Activated B cell treated with CpG ODN at 0.5 μM for 24 hours (primary cell): ENCODE data around the gene C1orf174. TPM values are rescaled to one million over a fixed set of nuclear protein-coding genes. Genes with fewer than 3 reads are reported as not detected.

ENCODE experiments used
- ATAC-seq: fragments of 200-7000 bp; cut with Tn5 transposase; one replicate; pipeline ENCODE4 v1.10.0; 2021; ENCODE audit warnings: low read depth, mild to moderate bottlenecking, moderate library complexity
- CTCF ChIA-PET: fragments of 350-600 bp; sonication (Branson Sonifier 250); formaldehyde crosslinking; loops from one replicate; lab custom pipeline; 2021; ENCODE audit warnings: antibody characterized with exemption; lab: Charles Lee
- POLR2A ChIA-PET: fragments of 350-600 bp; sonication (Branson Sonifier 250); formaldehyde crosslinking; loops from one replicate; lab custom pipeline; 2021; ENCODE audit warnings: antibody characterized with exemption; lab: Charles Lee
- DNase-seq: peaks from one replicate; pipeline ENCODE4 v3.0.0; 2022
- H3K27ac Mint-ChIP-seq: one replicate; pipeline ENCODE4 v1.8.0; 2020; ENCODE audit warnings: mixed read lengths
- H3K27me3 Mint-ChIP-seq: one replicate; pipeline ENCODE4 v1.8.0; 2021; ENCODE audit warnings: mixed read lengths
- H3K36me3 Mint-ChIP-seq: one replicate; pipeline ENCODE4 v1.8.0; 2021; ENCODE audit warnings: low read depth, mixed read lengths
- H3K4me1 Mint-ChIP-seq: one replicate; pipeline ENCODE4 v1.8.0; 2021; ENCODE audit warnings: mixed read lengths
- H3K4me3 Mint-ChIP-seq: one replicate; pipeline ENCODE4 v1.8.0; 2020; ENCODE audit warnings: mild to moderate bottlenecking, mixed read lengths
- H3K9me3 Mint-ChIP-seq: one replicate; pipeline ENCODE4 v1.8.0; 2020; ENCODE audit warnings: mixed read lengths
- CTCF ChIP-seq: fragments of 200-600 bp; IDR thresholded peaks from one replicate; pipeline ENCODE4 v1.8.0; 2022; ENCODE audit warnings: antibody characterized with exemption, mild to moderate bottlenecking
- intact Hi-C: fragments of 100-400 bp; cut with micrococcal nuclease; formaldehyde crosslinking; loops from one replicate; pipeline ENCODE4 v1.15.1; 2024
- total RNA-seq: library from RNA; stranded (reverse); gene quantifications from 2 replicates; pipeline ENCODE4 v1.2.3, GENCODE V29; 2022

Gene C1orf174
- total RNA-seq, 1 donor from 2014 or later: 27.5 TPM

- Mint-ChIP-seq H3K9me3 (peaks cover 6% of the 10 kb centered on the region), H3K27ac (peak overlapping the region; percentile 97), H3K4me1 (peaks cover 25% of the 10 kb centered on the region), H3K27me3 (no peaks in the 10 kb centered on the region), H3K4me3 (peak overlapping the region; percentile 94), H3K36me3 (peaks cover 36% of the 10 kb centered on the region)
- CTCF ChIA-PET: interaction anchor here (1.1 kb wide), 1 partner anchor 42 kb away, joined by 5 read pairs; the partner anchor contains the start of gene DFFB
- ATAC-seq (no peak), DNase-seq (no peak)
- TF ChIP-seq CTCF: no peak
- intact Hi-C loops: loop anchor here (1.0 to 10.0 kb wide), 9 partner anchors 42 to 1507 kb away; partner anchors contain the start of genes CEP104, DFFB, LRRC47 and MORN1
- POLR2A ChIA-PET: interaction anchor here (1.3 to 2.9 kb wide), 3 partner anchors 9 to 128 kb away, joined by 3 to 20 read pairs (median 4); partner anchors contain the start of genes CEP104 and DFFB
Observed at GRCh38 chr1:3899754-3900149, 320 bp downstream of the C1orf174 start.

GRCh38 chr1:3898994-3899753 lies 898 bp downstream of the C1orf174 start:
- intact Hi-C loops: no loop called here

DNA sequence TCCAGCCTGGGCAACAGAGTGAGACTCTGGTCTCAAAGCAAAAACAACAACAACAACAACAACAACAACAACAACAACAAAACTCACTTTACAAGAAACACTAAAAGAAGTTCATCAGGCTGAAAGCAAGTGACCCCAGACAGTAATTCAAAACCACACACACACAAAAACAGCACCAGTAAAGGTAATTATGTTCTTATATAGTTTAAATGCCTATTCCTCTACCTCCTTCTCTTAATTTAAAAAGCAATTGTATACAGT lies 1.7 kb downstream of the C1orf174 start:
- TF ChIP-seq CTCF: no peak
- ChIA-PET POLR2A (no interaction called here), CTCF (no interaction called here)
- DNase-seq (no peak), ATAC-seq (no peak)
- Mint-ChIP-seq H3K4me1 (peaks cover 25% of the 10 kb centered on the region), H3K27ac (no peak overlapping the region), H3K36me3 (peaks cover 40% of the 10 kb centered on the region), H3K27me3 (no peaks in the 10 kb centered on the region), H3K4me3 (no peak overlapping the region), H3K9me3 (peaks cover 6% of the 10 kb centered on the region)
- intact Hi-C loops: no loop called here

More at GRCh38 chr1:3898994-3899753, 898 bp downstream of the C1orf174 start:
- peaks cover 6% of the 10 kb centered on the region for H3K9me3 Mint-ChIP-seq
- H3K4me3 Mint-ChIP-seq: peak overlapping the region; percentile 94
- DNase-seq (no peak), ATAC-seq (no peak)
- H3K36me3 Mint-ChIP-seq: peaks cover 38% of the 10 kb centered on the region
- no peak for TF ChIP-seq CTCF
- peaks cover 25% of the 10 kb centered on the region for H3K4me1 Mint-ChIP-seq
- H3K27ac Mint-ChIP-seq: peak overlapping the region; percentile 97
- POLR2A ChIA-PET: interaction anchor here (1.3 to 2.9 kb wide), 3 partner anchors 9 to 127 kb away, joined by 3 to 20 read pairs (median 4); partner anchors contain the start of genes CEP104 and DFFB
- CTCF ChIA-PET: interaction anchor here (1.1 kb wide), 1 partner anchor 41 kb away, joined by 5 read pairs; the partner anchor contains the start of gene DFFB
- H3K27me3 Mint-ChIP-seq: no peaks in the 10 kb centered on the region

DNA sequence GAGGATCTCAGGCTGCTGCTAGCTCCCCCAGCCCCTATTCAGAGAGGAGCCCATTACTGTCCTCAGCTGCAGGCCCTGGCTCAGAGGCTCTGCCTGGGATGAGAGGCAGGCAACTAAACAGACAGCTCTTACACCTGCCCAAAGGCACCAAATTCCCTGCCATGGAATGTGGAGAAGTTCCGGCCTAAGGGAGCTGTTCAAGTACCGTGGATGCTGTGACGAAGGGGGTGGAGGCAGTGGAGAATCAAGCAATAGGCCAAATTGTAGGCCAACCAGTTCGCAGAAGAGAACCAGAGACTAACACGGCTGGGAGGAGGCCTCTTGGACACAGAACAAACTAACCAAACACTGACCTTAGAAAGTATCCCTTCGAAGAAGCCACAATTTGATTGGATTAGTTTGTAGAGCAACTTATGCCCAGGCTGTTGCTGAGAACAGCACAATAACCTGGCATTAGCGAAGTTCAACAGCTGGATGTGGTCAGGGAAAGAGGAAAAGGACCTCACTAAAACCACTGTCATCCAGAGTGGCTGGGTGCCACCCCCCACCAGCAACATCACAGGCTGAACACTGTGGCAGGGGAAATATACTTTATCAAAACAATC lies 3.6 kb downstream of the C1orf174 start:
- POLR2A ChIA-PET: no interaction called here
- Mint-ChIP-seq H3K4me3 (no peak overlapping the region), H3K27ac (no peak overlapping the region), H3K27me3 (no peaks in the 10 kb centered on the region), H3K4me1 (peaks cover 31% of the 10 kb centered on the region), H3K36me3 (peaks cover 50% of the 10 kb centered on the region), H3K9me3 (peaks cover 6% of the 10 kb centered on the region)
- no peak for TF ChIP-seq CTCF
- ATAC-seq: no peak
- CTCF ChIA-PET: interaction anchor here (0.6 kb wide), 1 partner anchor 123 kb away, joined by 3 read pairs; no protein-coding TSS in a partner anchor
- no peak for DNase-seq
- intact Hi-C loops: no loop called here

GRCh38 chr1:3895951-3896325 lies 4.1 kb downstream of the C1orf174 start:
- intact Hi-C loops: no loop called here
- Mint-ChIP-seq H3K4me1 (peaks cover 29% of the 10 kb centered on the region), H3K27ac (no peak overlapping the region), H3K27me3 (no peaks in the 10 kb centered on the region), H3K4me3 (no peak overlapping the region), H3K9me3 (peaks cover 6% of the 10 kb centered on the region), H3K36me3 (peaks cover 50% of the 10 kb centered on the region)
- ATAC-seq: no peak
- no peak for TF ChIP-seq CTCF
- CTCF ChIA-PET: no interaction called here
- POLR2A ChIA-PET: no interaction called here
- no peak for DNase-seq
